ENCODE measurements around the gene RHCE. TPM values are rescaled to one million over a fixed set of nuclear protein-coding genes. Genes with fewer than 3 reads are reported as not detected.

Gene RHCE
- polyA plus RNA-seq, 2 donors: 0.20 to 0.73 TPM

DNA sequence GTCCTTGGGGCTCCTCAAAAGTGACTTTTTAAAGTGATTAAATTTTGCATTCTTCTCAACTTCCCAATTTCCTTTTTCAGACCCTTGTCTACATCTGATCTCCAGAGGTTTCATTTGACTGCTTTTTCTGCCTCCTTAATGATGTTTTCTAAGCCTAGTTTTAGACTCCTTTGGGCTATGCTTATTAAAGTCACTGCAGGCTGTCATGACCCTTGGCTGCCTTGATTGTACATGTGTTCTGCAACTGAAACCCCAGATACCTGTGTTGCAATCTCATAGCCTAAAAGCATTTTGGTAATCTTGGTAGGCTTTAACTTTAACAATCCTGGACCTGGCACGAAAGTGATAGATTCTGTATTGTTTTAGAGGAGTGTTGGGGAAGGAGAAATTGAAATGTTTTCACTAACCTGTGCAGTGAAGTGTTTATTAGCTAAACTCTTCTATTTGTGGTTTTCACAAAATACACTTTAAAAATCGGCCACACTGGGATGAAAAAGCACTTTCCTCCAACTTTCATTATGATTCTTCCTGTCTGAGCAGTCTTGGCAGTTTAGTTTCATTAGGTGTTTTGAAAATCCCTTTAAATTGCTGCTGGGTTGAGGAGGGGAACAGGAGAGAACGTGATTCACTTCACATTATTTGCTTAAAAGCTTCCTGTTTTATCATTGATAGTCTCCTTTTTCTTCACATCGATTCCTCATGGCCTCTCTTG lies 14.9 kb upstream of the RHCE start:
- H3K9me3 ChIP-seq (ENCODE audit: control insufficient read depth in 2 of 2, insufficient read depth in 1 of 2, low read depth in 1 of 2, low read length in 1 of 2): no peaks in the 10 kb centered on the region
- 14 to 17% methylated on average over 4 of the region's 4 CpGs for WGBS, 2 donors
- peak overlapping the region in 1 of 2 donors; percentile 34 for H3K27ac ChIP-seq (ENCODE audit: low read depth in 2 of 2, low read length in 1 of 2)
- H3K4me3 ChIP-seq (ENCODE audit: low read depth in 1 of 2, low read length in 2 of 2): peak overlapping the region in 1 of 2 donors; percentile 31
- no peaks in the 10 kb centered on the region for H3K4me1 ChIP-seq (ENCODE audit: control insufficient read depth in 2 of 2, insufficient read depth in 2 of 2, low read length in 1 of 2)
- peaks cover 0 to 3% of the 10 kb centered on the region in 2 donors for H3K36me3 ChIP-seq (ENCODE audit: control insufficient read depth in 2 of 2, insufficient read depth in 2 of 2, low read length in 1 of 2)
- H3K27me3 ChIP-seq (ENCODE audit: control insufficient read depth in 1 of 2, insufficient read depth in 2 of 2, low read length in 2 of 2): no peaks in the 10 kb centered on the region

DNA sequence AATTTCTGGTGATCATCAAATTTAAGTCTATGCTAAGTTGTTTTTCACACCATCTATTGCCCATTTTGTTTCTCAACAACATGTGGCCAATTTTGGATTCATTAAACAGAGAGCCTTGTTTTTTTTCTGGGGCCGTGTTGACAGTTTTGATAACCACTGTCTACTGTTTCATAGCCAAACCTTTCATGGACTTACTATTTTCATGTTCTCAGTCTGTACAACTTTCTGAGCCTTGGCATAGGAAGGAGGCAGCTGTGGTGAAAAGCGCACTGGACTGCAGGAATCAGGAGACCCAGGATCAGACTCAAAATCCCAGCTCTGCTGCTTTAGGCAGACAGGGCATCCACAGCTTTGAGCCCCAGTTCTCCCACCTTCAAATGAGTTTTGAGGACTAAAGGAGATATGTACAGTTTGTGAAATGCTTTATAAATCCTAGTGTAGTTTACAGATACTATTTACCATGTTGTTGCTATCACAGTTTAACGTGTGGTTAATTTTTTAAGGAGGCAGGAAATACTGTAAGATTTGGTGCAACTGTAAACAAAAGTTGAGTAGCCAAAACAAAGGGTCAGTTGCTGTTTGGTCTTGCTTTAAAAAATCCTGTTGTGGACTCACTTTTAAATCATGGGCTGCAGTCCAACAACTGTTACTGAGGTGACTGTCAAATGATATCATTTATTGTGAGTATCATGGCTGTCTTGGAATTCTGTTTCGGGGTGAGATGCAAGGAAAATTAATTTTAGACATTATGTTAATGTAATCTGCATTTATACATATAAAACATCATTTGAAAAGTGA lies 13.0 kb upstream of the RHCE start:
- peak overlapping the region in 1 of 2 donors; percentile 46 for H3K4me3 ChIP-seq (ENCODE audit: low read depth in 1 of 2, low read length in 2 of 2)
- no peak overlapping the region for H3K27ac ChIP-seq (ENCODE audit: low read depth in 2 of 2, low read length in 1 of 2)
- H3K27me3 ChIP-seq (ENCODE audit: control insufficient read depth in 1 of 2, insufficient read depth in 2 of 2, low read length in 2 of 2): no peaks in the 10 kb centered on the region
- peaks cover 0 to 3% of the 10 kb centered on the region in 2 donors for H3K36me3 ChIP-seq (ENCODE audit: control insufficient read depth in 2 of 2, insufficient read depth in 2 of 2, low read length in 1 of 2)
- no peaks in the 10 kb centered on the region for H3K4me1 ChIP-seq (ENCODE audit: control insufficient read depth in 2 of 2, insufficient read depth in 2 of 2, low read length in 1 of 2)
- 41 to 50% methylated on average over 4 of the region's 4 CpGs for WGBS, 2 donors
- no peaks in the 10 kb centered on the region for H3K9me3 ChIP-seq (ENCODE audit: control insufficient read depth in 2 of 2, insufficient read depth in 1 of 2, low read depth in 1 of 2, low read length in 1 of 2)

DNA sequence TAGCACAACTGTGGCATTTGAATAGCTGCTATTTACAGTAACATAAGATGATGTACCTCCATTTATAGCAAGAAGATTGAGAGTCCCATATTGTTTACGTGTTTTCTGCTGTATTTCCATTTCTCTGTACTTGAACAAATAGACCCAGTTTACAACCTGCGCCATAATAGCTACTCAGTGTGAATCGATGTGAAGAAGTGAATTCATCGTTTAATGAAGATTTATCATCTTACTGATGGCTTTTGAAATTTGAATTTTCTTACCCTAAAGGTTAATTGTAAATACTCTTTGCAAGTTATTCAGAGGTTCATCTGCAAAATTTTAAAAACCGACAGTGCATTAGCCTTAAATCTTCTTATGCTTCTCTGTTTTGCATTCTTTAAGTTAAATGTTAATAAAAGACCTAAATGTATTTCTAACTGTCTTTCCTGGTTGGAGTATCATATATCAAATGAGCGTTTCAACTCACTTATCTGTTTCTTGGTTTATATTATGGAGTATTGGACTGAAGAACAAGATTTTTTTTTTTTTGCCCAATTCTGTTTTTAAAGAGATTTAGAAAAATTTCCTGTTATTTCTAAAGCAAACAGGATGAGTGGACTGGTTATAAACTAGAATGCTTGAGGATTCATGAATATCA lies 12.2 kb upstream of the RHCE start:
- Histone ChIP-seq H3K4me1 (ENCODE audit: control insufficient read depth in 2 of 2, insufficient read depth in 2 of 2, low read length in 1 of 2) (no peaks in the 10 kb centered on the region), H3K27ac (ENCODE audit: low read depth in 2 of 2, low read length in 1 of 2) (no peak overlapping the region), H3K9me3 (ENCODE audit: control insufficient read depth in 2 of 2, insufficient read depth in 1 of 2, low read depth in 1 of 2, low read length in 1 of 2) (no peaks in the 10 kb centered on the region), H3K4me3 (ENCODE audit: low read depth in 1 of 2, low read length in 2 of 2) (peak overlapping the region in 1 of 2 donors; percentile 75), H3K36me3 (ENCODE audit: control insufficient read depth in 2 of 2, insufficient read depth in 2 of 2, low read length in 1 of 2) (peaks cover 0 to 3% of the 10 kb centered on the region in 2 donors), H3K27me3 (ENCODE audit: control insufficient read depth in 1 of 2, insufficient read depth in 2 of 2, low read length in 2 of 2) (no peaks in the 10 kb centered on the region)
- 63 to 67% methylated on average over 6 of the region's 6 CpGs for WGBS, 2 donors

DNA sequence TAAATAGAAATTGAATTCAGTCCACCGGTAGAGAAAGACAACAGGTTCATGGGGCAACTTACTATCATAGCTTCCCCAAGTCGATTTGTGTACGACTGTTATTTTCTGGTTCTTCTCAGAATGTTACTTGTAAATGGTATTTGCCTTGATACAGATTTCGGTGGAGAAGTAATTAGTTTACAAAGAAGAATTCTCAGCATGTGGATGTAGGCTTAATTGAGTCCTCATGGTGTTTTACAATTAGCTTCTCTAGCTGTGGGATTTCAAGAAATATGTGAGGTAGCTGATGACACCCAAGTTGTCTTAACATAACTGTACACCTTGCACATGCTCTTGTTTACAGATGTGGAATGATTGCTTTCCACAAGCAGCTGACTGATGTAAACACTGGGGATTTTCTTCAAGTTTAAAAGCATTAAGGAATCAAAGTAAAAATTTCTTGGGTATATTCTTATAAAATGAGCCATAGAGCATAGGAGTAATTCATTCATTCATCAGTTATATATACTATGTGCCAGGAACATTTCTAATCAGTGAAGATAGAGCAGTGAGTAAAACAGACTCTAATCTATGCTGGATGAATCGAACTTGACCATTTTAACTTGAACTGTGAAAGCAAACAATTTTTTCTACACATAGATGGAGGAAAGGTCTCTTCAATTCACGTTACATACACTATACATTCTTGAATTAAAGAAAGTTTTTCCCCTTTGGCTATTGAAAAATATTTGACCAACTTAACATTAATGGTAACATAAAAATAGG lies 11.5 kb upstream of the RHCE start:
- Histone ChIP-seq H3K27ac (ENCODE audit: low read depth in 2 of 2, low read length in 1 of 2) (peak overlapping the region in 1 of 2 donors; percentile 91), H3K4me1 (ENCODE audit: control insufficient read depth in 2 of 2, insufficient read depth in 2 of 2, low read length in 1 of 2) (no peaks in the 10 kb centered on the region), H3K9me3 (ENCODE audit: control insufficient read depth in 2 of 2, insufficient read depth in 1 of 2, low read depth in 1 of 2, low read length in 1 of 2) (no peaks in the 10 kb centered on the region), H3K4me3 (ENCODE audit: low read depth in 1 of 2, low read length in 2 of 2) (peak overlapping the region; percentile 17 to 75), H3K27me3 (ENCODE audit: control insufficient read depth in 1 of 2, insufficient read depth in 2 of 2, low read length in 2 of 2) (no peaks in the 10 kb centered on the region), H3K36me3 (ENCODE audit: control insufficient read depth in 2 of 2, insufficient read depth in 2 of 2, low read length in 1 of 2) (no peaks in the 10 kb centered on the region)
- 13 to 15% methylated on average over 6 of the region's 6 CpGs for WGBS, 2 donors

DNA sequence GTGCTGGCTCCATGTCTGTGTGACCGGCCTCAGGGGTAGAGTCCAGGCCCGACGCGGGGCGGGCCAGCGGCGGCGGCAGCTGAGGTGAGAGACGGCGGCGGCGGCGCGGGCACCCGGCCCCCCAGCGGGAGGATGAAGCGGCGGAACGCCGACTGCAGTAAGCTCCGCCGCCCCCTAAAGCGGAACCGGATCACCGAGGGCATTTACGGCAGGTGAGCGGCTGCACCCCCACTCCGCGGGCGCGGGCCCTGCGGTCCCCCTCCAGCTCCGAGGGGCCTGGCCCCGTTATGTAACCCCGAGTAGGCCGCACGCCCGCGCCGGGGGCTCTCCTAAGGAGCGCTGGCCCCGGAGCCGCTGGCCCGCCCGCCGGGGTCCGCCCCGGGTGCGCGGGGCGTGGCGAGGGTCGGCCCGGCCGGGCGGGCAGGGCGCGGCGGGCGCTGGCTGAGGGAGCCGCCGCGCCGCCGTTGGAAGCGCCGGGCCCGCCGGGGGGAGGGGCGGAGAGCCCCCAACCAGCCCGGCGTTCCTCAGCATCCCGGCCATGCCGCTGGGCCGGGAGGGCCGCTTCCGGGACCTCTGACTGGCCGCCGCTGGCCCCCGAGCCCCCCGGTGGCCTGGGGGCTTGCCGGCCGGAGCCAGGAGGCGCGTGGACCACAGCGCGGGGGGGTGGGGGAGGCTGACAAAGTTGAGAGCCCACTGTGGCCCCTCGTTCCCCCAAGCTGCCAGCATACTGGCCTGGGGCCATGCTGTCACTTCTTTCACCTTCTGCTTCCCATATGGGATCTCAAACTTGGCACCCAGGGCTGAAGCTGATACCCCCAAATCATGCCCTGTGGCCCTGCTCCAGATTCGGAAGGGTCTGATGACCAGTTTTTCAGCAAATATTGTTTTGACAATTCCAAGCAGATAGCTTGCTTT lies 10.6 kb upstream of the RHCE start:
- Histone ChIP-seq H3K36me3 (ENCODE audit: control insufficient read depth in 2 of 2, insufficient read depth in 2 of 2, low read length in 1 of 2) (no peaks in the 10 kb centered on the region), H3K9me3 (ENCODE audit: control insufficient read depth in 2 of 2, insufficient read depth in 1 of 2, low read depth in 1 of 2, low read length in 1 of 2) (no peaks in the 10 kb centered on the region), H3K4me1 (ENCODE audit: control insufficient read depth in 2 of 2, insufficient read depth in 2 of 2, low read length in 1 of 2) (no peaks in the 10 kb centered on the region), H3K27ac (ENCODE audit: low read depth in 2 of 2, low read length in 1 of 2) (peak overlapping the region; percentile 91), H3K27me3 (ENCODE audit: control insufficient read depth in 1 of 2, insufficient read depth in 2 of 2, low read length in 2 of 2) (no peaks in the 10 kb centered on the region), H3K4me3 (ENCODE audit: low read depth in 1 of 2, low read length in 2 of 2) (peak overlapping the region; percentile 75 to 96)
- 0% methylated on average over 49 to 89 of the region's 89 CpGs for WGBS, 2 donors

DNA sequence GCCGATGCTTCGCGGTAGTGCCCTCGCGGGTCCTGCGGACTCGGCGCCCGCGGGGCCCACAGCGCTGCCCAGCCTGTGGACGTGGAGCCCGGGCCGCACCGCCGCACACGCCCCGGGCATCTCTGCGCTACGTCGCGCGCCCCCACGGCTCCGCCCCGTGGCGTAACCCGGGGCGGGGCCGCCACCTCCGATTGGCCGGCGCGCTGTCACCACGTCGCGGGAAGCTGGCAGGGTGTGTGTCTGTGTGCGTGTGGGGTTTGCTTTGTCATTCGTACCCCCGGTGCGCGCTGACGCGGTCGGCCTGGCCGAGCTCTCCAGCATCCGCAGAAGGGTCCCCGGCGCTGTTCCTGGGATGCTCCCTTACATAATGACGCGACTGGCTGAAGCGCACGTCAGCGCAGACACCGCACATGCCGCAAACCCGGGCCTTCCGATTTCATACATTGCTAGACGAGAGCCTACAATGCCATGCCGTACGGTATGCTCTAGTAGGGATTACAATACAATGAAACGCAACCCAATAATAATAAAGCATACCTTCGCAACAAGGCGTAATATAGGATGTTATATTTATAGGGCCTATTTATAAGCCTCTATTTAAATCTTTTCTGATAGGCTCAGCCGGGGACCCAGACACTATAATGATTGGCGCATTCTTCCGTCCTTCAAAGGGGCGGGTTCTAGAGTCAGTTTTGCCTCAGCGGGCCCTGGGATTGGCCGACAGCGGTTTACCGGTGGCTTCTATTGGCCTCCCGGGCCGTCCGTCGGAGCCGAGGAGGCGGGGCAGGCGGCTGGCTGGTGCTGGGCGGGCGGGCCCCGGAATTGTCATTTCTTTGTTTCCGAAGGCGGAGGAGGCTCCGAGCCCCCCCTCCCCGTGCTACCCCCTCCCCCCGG lies 9.7 kb upstream of the RHCE start, which contains the start of gene MACO1:
MACO1 (plus strand) TSS at position 825 of the 894 bp plus-strand sequence. CDS start 202 bp downstream, outside the sequence.
- Histone ChIP-seq H3K4me3 (ENCODE audit: low read depth in 1 of 2, low read length in 2 of 2) (peak within 1 kb of the TSS; percentile 75 to 96), H3K4me1 (ENCODE audit: control insufficient read depth in 2 of 2, insufficient read depth in 2 of 2, low read length in 1 of 2) (no peaks in the 10 kb centered on the region)

DNA sequence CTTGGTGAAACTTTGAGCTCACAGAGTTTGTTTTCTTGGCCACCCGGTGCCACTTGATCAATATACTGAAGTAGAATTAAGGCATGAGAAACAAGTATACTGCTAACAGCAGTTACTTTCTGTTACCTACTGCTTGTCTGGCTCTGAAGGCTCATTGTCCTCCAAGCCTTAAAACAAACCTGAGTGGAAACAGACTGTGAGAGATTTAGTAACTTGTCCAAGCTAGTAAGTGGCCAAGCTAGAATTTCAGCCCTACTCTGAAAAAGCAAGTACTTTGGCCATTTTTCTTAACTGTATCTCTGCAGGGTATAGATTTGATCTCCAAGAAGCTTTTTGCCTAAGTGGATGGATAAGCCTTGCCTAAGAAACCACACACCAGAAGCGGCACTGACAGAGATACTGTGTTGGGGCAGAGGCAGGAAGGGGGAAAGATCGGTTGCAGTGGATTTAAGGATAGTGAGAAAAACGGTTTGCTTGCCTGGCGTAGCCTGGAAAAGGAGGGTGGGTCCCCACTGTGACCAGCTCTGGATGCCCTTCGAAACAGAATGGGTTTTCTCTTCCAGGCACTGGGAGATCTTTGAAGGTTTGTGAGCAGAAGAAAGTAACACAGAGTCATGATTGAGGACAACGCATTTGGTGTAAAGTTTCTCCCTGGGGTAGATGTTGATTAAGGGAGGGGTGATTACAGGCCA lies 8.0 kb upstream of the RHCE start:
- Histone ChIP-seq H3K36me3 (ENCODE audit: control insufficient read depth in 2 of 2, insufficient read depth in 2 of 2, low read length in 1 of 2) (no peaks in the 10 kb centered on the region), H3K9me3 (ENCODE audit: control insufficient read depth in 2 of 2, insufficient read depth in 1 of 2, low read depth in 1 of 2, low read length in 1 of 2) (no peaks in the 10 kb centered on the region), H3K27ac (ENCODE audit: low read depth in 2 of 2, low read length in 1 of 2) (peak overlapping the region in 1 of 2 donors; percentile 76), H3K4me3 (ENCODE audit: low read depth in 1 of 2, low read length in 2 of 2) (peak overlapping the region in 1 of 2 donors; percentile 75), H3K27me3 (ENCODE audit: control insufficient read depth in 1 of 2, insufficient read depth in 2 of 2, low read length in 2 of 2) (no peaks in the 10 kb centered on the region), H3K4me1 (ENCODE audit: control insufficient read depth in 2 of 2, insufficient read depth in 2 of 2, low read length in 1 of 2) (no peaks in the 10 kb centered on the region)
- 82% methylated on average over 7 of the region's 7 CpGs for WGBS, 2 donors

More for the DNA sequence above, 9.7 kb upstream of the RHCE start, which contains the start of gene MACO1:
- WGBS, 2 donors: 0 to 1% methylated on average over 72 to 87 of the region's 87 CpGs
- Histone ChIP-seq H3K36me3 (ENCODE audit: control insufficient read depth in 2 of 2, insufficient read depth in 2 of 2, low read length in 1 of 2) (no peaks in the 10 kb centered on the region), H3K9me3 (ENCODE audit: control insufficient read depth in 2 of 2, insufficient read depth in 1 of 2, low read depth in 1 of 2, low read length in 1 of 2) (no peaks in the 10 kb centered on the region), H3K27me3 (ENCODE audit: control insufficient read depth in 1 of 2, insufficient read depth in 2 of 2, low read length in 2 of 2) (no peaks in the 10 kb centered on the region), H3K27ac (ENCODE audit: low read depth in 2 of 2, low read length in 1 of 2) (peak within 1 kb of the TSS; percentile 91 to 98)
